H1 (cell line): ENCODE results near the gene MACC1. TPM values are rescaled to one million over a fixed set of nuclear protein-coding genes. Genes with fewer than 3 reads are reported as not detected.

Experiments used
- CTCF ChIA-PET: fragments of 300-600 bp; sonication (Branson Sonifier 250); formaldehyde crosslinking; loops from one replicate; lab custom pipeline; 2021; ENCODE audit not compliant: partially characterized antibody; lab: Charles Lee
- POLR2A ChIA-PET: fragments of 300-600 bp; sonication (Branson Sonifier 250); formaldehyde crosslinking; loops from one replicate; lab custom pipeline; 2021; ENCODE audit warnings: inconsistent platforms; ENCODE audit not compliant: partially characterized antibody; lab: Charles Lee
- DNase-seq, 2 experiments: peaks; one replicate each; pipeline versions ENCODE4 v3.0.0 to v3.0.0-alpha.2; 2010 to 2022; ENCODE audit warnings: low spot score in 2 of 2, low read depth in 1 of 2, mixed read lengths in 1 of 2
- FAIRE-seq: peaks from 2 replicates; lab custom pipeline; 2011; peaks lifted over from hg19 to GRCh38; lab: Jason Lieb, UNC
- H2AFZ ChIP-seq: 2 replicates; pipeline ENCODE4 v1.8.1; 2012; ENCODE audit warnings: low read length, inconsistent platforms
- H2AK5ac ChIP-seq: 2 replicates; pipeline ENCODE4 v1.6.1; 2013; ENCODE audit warnings: low read depth, low read length
- H2BK120ac ChIP-seq: replicated peaks from 2 replicates; pipeline ENCODE3; 2013; ENCODE audit warnings: low read depth, low read length, inconsistent platforms
- H2BK12ac ChIP-seq: 2 replicates; pipeline ENCODE4 v1.6.1; 2013; ENCODE audit warnings: low read depth, low read length
- H2BK15ac ChIP-seq: 2 replicates; pipeline ENCODE4 v1.6.1; 2013; ENCODE audit warnings: low read length
- H2BK20ac ChIP-seq: 2 replicates; pipeline ENCODE4 v1.6.1; 2013; ENCODE audit warnings: low read length
- H2BK5ac ChIP-seq: 2 replicates; pipeline ENCODE4 v1.6.1; 2013; ENCODE audit warnings: low read depth, low read length
- H3K14ac ChIP-seq: 2 replicates; pipeline ENCODE4 v1.6.1; 2013; ENCODE audit warnings: inconsistent platforms; ENCODE audit not compliant: insufficient read length
- H3K18ac ChIP-seq: 2 replicates; pipeline ENCODE4 v1.6.1; 2013; ENCODE audit warnings: low read length; ENCODE audit errors: extremely low read depth
- H3K23ac ChIP-seq: 2 replicates; pipeline ENCODE4 v1.6.1; 2013; ENCODE audit warnings: inconsistent platforms; ENCODE audit not compliant: insufficient read length
- H3K23me2 ChIP-seq: 2 replicates; pipeline ENCODE4 v1.6.1; 2013; ENCODE audit warnings: low read depth, low read length
- H3K27ac ChIP-seq: 2 replicates; pipeline ENCODE4 v1.6.1; 2011; ENCODE audit warnings: low read depth, low read length, inconsistent platforms
- H3K27me3 ChIP-seq, 4 experiments: replicated peaks in 1 of 4; 1 replicate in 1 of 4; 2 replicates in 3 of 4; pipeline versions ENCODE4 v1.6.1 to v1.8.1; 2011 to 2013; ENCODE audit warnings: low read length in 3 of 4, mild to moderate bottlenecking in 3 of 4, inconsistent platforms in 2 of 4, mixed read lengths in 2 of 4, moderate library complexity in 1 of 4; ENCODE audit not compliant: control insufficient read depth in 3 of 4, insufficient read depth in 3 of 4; ENCODE audit errors: extremely low read depth in 1 of 4
- H3K36me3 ChIP-seq, 4 experiments: 2 replicates each; pipeline versions ENCODE4 v1.6.1 to v1.8.1; 2011 to 2013; ENCODE audit warnings: mild to moderate bottlenecking in 4 of 4, low read length in 3 of 4, moderate library complexity in 2 of 4, control low read depth in 1 of 4, inconsistent platforms in 1 of 4; ENCODE audit not compliant: insufficient read depth in 4 of 4, control insufficient read depth in 2 of 4
- H3K4ac ChIP-seq: replicated peaks from 2 replicates; pipeline ENCODE3; 2013; ENCODE audit warnings: low read length, low read depth, mixed read lengths, inconsistent platforms; ENCODE audit not compliant: insufficient read length
- H3K4me1 ChIP-seq, 4 experiments: replicated peaks in 1 of 4; 1 replicate in 1 of 4; 2 replicates in 3 of 4; pipeline versions ENCODE4 v1.6.1 to v1.8.1; 2011 to 2013; ENCODE audit warnings: low read length in 3 of 4, inconsistent platforms in 2 of 4, mixed read lengths in 1 of 4; ENCODE audit not compliant: insufficient read depth in 4 of 4, control insufficient read depth in 3 of 4
- H3K4me2 ChIP-seq, 2 experiments: 2 replicates each; pipeline versions ENCODE4 v1.6.1 to v1.8.1; 2011 to 2013; ENCODE audit warnings: low read depth in 2 of 2, low read length in 2 of 2, control low read depth in 1 of 2, inconsistent platforms in 1 of 2, mild to moderate bottlenecking in 1 of 2; ENCODE audit not compliant: insufficient read depth in 1 of 2
- H3K4me3 ChIP-seq, 4 experiments: fragments of 200-600, 300-600 bp in 1 of 4; sonication (generic), shearing (Covaris generic), sonication (Bioruptor Twin) in 1 of 4; 2 replicates each; pipeline versions ENCODE4 v1.5.1 to v1.8.1; 2011 to 2016; ENCODE audit warnings: low read length in 4 of 4, low read depth in 3 of 4, control low read depth in 2 of 4, inconsistent platforms in 2 of 4, mild to moderate bottlenecking in 2 of 4, mixed read lengths in 1 of 4, moderate library complexity in 1 of 4; ENCODE audit not compliant: insufficient read depth in 2 of 4; ENCODE audit errors: extremely low read depth in 1 of 4
- H3K56ac ChIP-seq: replicated peaks from 2 replicates; pipeline ENCODE3; 2013; ENCODE audit warnings: low read depth, mild to moderate bottlenecking, mixed read lengths, low read length, inconsistent platforms; ENCODE audit not compliant: insufficient read length
- H3K79me1 ChIP-seq: 2 replicates; pipeline ENCODE4 v1.6.1; 2013; ENCODE audit warnings: low read depth, low read length, control low read depth
- H3K79me2 ChIP-seq, 2 experiments: 2 replicates each; pipeline versions ENCODE4 v1.6.1 to v1.8.1; 2012 to 2013; ENCODE audit warnings: low read length in 2 of 2, mild to moderate bottlenecking in 2 of 2, inconsistent platforms in 1 of 2; ENCODE audit not compliant: insufficient read depth in 2 of 2, control insufficient read depth in 1 of 2
- H3K9ac ChIP-seq, 4 experiments: replicated peaks in 1 of 4; 1 replicate in 1 of 4; 2 replicates in 3 of 4; pipeline versions ENCODE4 v1.6.1 to v1.8.1; 2011 to 2013; ENCODE audit warnings: low read depth in 3 of 4, low read length in 3 of 4, control low read depth in 2 of 4, mild to moderate bottlenecking in 2 of 4, moderate library complexity in 2 of 4, inconsistent platforms in 1 of 4; ENCODE audit errors: extremely low read depth in 1 of 4
- H3K9me3 ChIP-seq, 2 experiments: 2 replicates each; pipeline versions ENCODE4 v1.6.1 to v1.8.1; 2012 to 2013; ENCODE audit warnings: mild to moderate bottlenecking in 2 of 2, moderate library complexity in 2 of 2, control low read depth in 1 of 2, inconsistent platforms in 1 of 2, low read depth in 1 of 2, low read length in 1 of 2, mixed read lengths in 1 of 2; ENCODE audit not compliant: insufficient read depth in 2 of 2
- H4K20me1 ChIP-seq, 2 experiments: replicated peaks in 1 of 2; 2 replicates each; pipeline versions ENCODE3 to v1.8.1; 2011 to 2013; ENCODE audit warnings: inconsistent platforms in 2 of 2, low read length in 2 of 2, mild to moderate bottlenecking in 1 of 2; ENCODE audit not compliant: insufficient read depth in 2 of 2, control insufficient read depth in 1 of 2
- H4K5ac ChIP-seq: 2 replicates; pipeline ENCODE4 v1.6.1; 2013; ENCODE audit warnings: low read length, low read depth, mixed read lengths, inconsistent platforms; ENCODE audit not compliant: insufficient read length
- H4K8ac ChIP-seq: 2 replicates; pipeline ENCODE4 v1.8.0; 2013; ENCODE audit warnings: mild to moderate bottlenecking, moderate library complexity, low read length, inconsistent platforms; ENCODE audit not compliant: insufficient read depth; ENCODE audit errors: extremely low read depth
- H4K91ac ChIP-seq: replicated peaks from 2 replicates; pipeline ENCODE3; 2013; ENCODE audit warnings: low read length, mixed read lengths, inconsistent platforms; ENCODE audit not compliant: insufficient read length
- GTF2F1 ChIP-seq: IDR thresholded peaks from 2 replicates; pipeline ENCODE4 v1.6.1; 2012; ENCODE audit warnings: low read depth, low read length, improper control_type of control experiment, borderline replicate concordance
- JUN ChIP-seq: IDR thresholded peaks from 2 replicates; pipeline ENCODE4 v1.6.1; 2011; ENCODE audit warnings: low read depth, mild to moderate bottlenecking, improper control_type of control experiment, low read length
- WGBS, 2 experiments: shearing (Covaris generic) in 1 of 2; methylation state at CpG; one replicate each; pipeline versions ENCODE4 v1.1.6 to v1.1.7; 2013 to 2015; ENCODE audit warnings: low lambda C conversion rate in 2 of 2, mixed read lengths in 2 of 2, inconsistent platforms in 1 of 2, low coverage in 1 of 2, missing lambda C conversion rate in 1 of 2; ENCODE audit not compliant: insufficient replicate concordance in 2 of 2, insufficient coverage in 1 of 2, insufficient read length in 1 of 2; ENCODE audit errors: extremely low coverage in 1 of 2, missing lambda C conversion rate in 1 of 2; 5-methylcytosine and 5-hydroxymethylcytosine counted together
- polyA plus RNA-seq, 7 experiments: library from polyadenylated mRNA; depleted of rRNA in 3 of 7; stranded (reverse) in 5 of 7; unstranded in 2 of 7; fragments of >200 nt in 5 of 7; fragments of 200-250 nt in 2 of 7; gene quantifications; 1 replicate in 5 of 7; 2 replicates in 1 of 7; 4 replicates in 1 of 7; pipeline versions ENCODE4 v1.2.1 to v1.2.3, GENCODE V29; 2011 to 2013; ENCODE audit warnings: missing spikeins in 2 of 7, mixed read lengths in 2 of 7
- total RNA-seq: library from RNA; stranded (reverse); fragmentation: NEBNext Ultra II Directional; extraction: Animal tissue kit (Norgen Biotek cat#: 25700); gene quantifications from 2 replicates; pipeline ENCODE4 v1.2.1, GENCODE V29; 2021

MACC1 gene
- total and polyA plus RNA-seq, 2 of the 8 experiments (the other 6 are each of a cell fraction or from before 2014, with no cell fraction given), result 2.0 to 17.2 TPM

- H3K4ac ChIP-seq, result no peak overlapping the region
- H3K23ac ChIP-seq, result no peak overlapping the region
- no peak overlapping the region for H2AFZ ChIP-seq
- H3K14ac ChIP-seq, result no peak overlapping the region
- FAIRE-seq (no peak), DNase-seq (no peak)
- no peaks in the 10 kb centered on the region; a peak in 1 of 4 replicates for H3K79me2 ChIP-seq
- POLR2A ChIA-PET, result interaction anchor here (0.6 kb wide), 1 partner anchor 265 kb away, joined by 3 read pairs; no protein-coding TSS in a partner anchor
- CTCF ChIA-PET, result interaction anchor here (0.7 to 4.5 kb wide), 11 partner anchors 9 to 480 kb away, joined by 3 to 15 read pairs (median 6); no protein-coding TSS in a partner anchor
- H2BK5ac ChIP-seq, result no peak overlapping the region
- no peak overlapping the region for H4K91ac ChIP-seq
- no peak overlapping the region for H2BK15ac ChIP-seq
- no peak overlapping the region for H3K27ac ChIP-seq
- no peak overlapping the region for H2BK120ac ChIP-seq
- H2AK5ac ChIP-seq, result no peak overlapping the region
- no peaks in the 10 kb centered on the region for H3K27me3 ChIP-seq
- TF ChIP-seq GTF2F1, result no peak
- TF ChIP-seq JUN, result no peak
- TF ChIP-seq, all 59 proteins: peak for 0
- H3K4me2 ChIP-seq, result no peak overlapping the region
- H3K4me1 ChIP-seq, result no peaks in the 10 kb centered on the region
- no peak overlapping the region for H3K18ac ChIP-seq
- H4K20me1 ChIP-seq, result no peaks in the 10 kb centered on the region
- no peak overlapping the region for H2BK20ac ChIP-seq
- no peaks in the 10 kb centered on the region for H3K79me1 ChIP-seq
- peaks cover 2% of the 10 kb centered on the region; the same call in 1 of the 2 replicates for H3K23me2 ChIP-seq
- H3K9me3 ChIP-seq, result peaks cover 3 to 5% of the 10 kb centered on the region in 2 experiments; a peak in 2 of 4 replicates
- no peak overlapping the region for H4K8ac ChIP-seq
- no peak overlapping the region for H2BK12ac ChIP-seq
- H3K9ac ChIP-seq, result no peak overlapping the region
- no peak overlapping the region for H4K5ac ChIP-seq
- no peak overlapping the region for H3K56ac ChIP-seq
- WGBS, 2 experiments, result 91% methylated on average over 4 of the region's 4 CpGs; no CpG with 5 or more reads in 1 of the 2 experiments
- H3K4me3 ChIP-seq, result no peak overlapping the region
- no peaks in the 10 kb centered on the region for H3K36me3 ChIP-seq
Observed at GRCh38 chr7:20194343-20194995, 22.7 kb downstream of the MACC1 start.
